ENCODE results near the gene IFNA10. TPM values are rescaled to one million over a fixed set of nuclear protein-coding genes. Genes with fewer than 3 reads are reported as not detected.
A peak's percentile ranks its signal among the peaks of the same experiment; 100 is the strongest.
"Not testable (repeated sequence)": the region's sequence is repeated elsewhere in the genome, so short reads cannot be mapped to it uniquely, and the experiment has no call there.

The IFNA10 gene
- total RNA-seq, 2 experiments from 2014 or later: not detected

DNA sequence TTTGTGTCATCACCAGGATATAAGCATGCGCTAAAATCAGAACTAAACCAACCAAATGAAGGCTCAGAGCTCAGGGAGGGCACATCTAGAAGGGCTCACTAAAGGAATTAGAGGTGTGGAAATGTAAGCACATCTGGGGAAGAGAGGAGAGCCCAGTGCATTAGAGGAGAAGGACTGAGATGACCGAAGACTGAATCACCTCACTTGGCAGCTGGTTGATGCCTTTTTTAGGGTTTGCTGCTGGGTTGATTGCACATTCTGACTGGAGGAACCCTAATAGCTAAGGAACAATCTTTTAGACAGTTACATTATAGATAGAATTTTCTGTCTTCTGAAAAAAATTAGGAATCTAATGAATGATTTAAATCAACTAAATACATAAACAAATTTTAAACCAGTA is 32.3 kb downstream of the IFNA10 start:
- DNase-seq: no peak
- no peaks in the 10 kb centered on the region for H3K27me3 Mint-ChIP-seq
- H3K9me3 Mint-ChIP-seq: no peaks in the 10 kb centered on the region
- no peaks in the 10 kb centered on the region for H3K4me1 Mint-ChIP-seq (ENCODE audit: low read depth)
- ChIA-PET POLR2A (no interaction called here), CTCF (interaction anchor here (1.3 to 1.7 kb wide), 2 partner anchors 8 to 21 kb away, joined by 5 to 6 read pairs; no protein-coding TSS in a partner anchor)
- H3K36me3 Mint-ChIP-seq: no peaks in the 10 kb centered on the region
- intact Hi-C loops (cut with micrococcal nuclease): no loop called here
- H3K4me3 Mint-ChIP-seq: no peak overlapping the region
- H3K27ac Mint-ChIP-seq: no peak overlapping the region

DNA sequence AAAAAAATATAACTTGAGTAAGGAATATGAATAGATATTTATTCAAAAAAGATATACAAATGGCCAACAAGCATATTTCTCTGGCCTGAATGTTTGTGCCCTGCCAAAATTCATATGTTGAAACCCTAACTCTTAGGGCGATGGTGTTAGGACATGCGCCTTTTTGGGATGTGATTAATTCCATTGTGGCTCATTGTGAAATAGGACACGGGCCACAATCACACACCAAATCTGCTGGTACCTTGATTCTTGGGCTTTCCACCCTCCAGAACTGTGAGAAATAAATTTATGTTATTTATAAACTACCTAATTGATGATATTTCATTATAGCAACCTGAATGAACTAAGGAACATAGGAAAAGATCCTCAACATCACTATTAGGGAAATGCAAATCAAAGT is 34.8 kb downstream of the IFNA10 start:
- intact Hi-C loops (cut with micrococcal nuclease): no loop called here
- Mint-ChIP-seq H3K9me3 (no peaks in the 10 kb centered on the region), H3K27ac (no peak overlapping the region), H3K4me3 (no peak overlapping the region), H3K27me3 (no peaks in the 10 kb centered on the region), H3K4me1 (ENCODE audit: low read depth) (no peaks in the 10 kb centered on the region), H3K36me3 (no peaks in the 10 kb centered on the region)
- CTCF ChIA-PET: no interaction called here
- DNase-seq: no peak
- POLR2A ChIA-PET: no interaction called here

DNA sequence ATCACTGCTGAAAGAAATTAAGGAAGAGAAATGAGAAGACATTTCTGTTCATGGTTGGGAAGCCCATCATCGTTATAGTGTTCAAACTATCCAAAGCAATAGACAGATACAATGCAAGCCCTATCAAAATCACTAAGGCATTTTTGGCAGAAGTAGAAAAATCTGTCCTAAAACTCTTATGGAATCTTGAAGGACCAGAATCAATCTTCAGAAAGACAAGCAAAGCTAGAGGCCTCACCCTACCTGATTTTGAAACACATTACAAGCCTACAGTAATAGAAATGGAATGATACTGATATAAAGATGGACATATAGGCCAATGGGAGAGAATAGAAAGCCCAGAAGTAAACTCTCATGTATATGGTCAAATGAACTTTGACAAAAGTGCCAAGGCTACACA is 35.6 kb downstream of the IFNA10 start:
- Mint-ChIP-seq H3K27ac (no peak overlapping the region), H3K4me1 (ENCODE audit: low read depth) (no peaks in the 10 kb centered on the region), H3K27me3 (peaks cover 1% of the 10 kb centered on the region), H3K4me3 (no peak overlapping the region), H3K9me3 (no peaks in the 10 kb centered on the region), H3K36me3 (no peaks in the 10 kb centered on the region)
- POLR2A ChIA-PET: no interaction called here
- intact Hi-C loops (cut with micrococcal nuclease): no loop called here
- DNase-seq: no peak
- CTCF ChIA-PET: no interaction called here

DNA sequence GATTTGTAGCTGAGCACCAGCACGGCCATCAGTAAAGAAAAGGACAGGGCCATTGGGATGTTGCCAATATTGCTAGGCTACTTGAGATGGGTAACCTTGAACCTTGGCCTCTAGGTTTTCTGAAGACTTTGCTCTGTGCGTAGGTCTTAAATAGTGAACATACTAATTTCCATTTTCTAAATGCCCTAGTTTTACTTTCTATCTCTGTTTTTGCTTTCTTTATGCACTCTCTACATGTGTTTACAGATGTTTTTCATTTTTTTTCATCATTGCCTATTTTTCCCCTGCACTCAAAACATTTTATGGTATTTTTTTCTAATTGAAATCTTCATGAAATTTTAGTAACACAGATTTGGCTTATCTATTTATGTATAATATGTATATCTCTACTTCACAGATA is 40.4 kb downstream of the IFNA10 start, which contains the start of gene IFNA21:
TSS of gene IFNA21 (minus strand) at position 101 of the 400 bp plus-strand sequence. CDS start at position 53, 48 bp downstream.
- DNase-seq; H3K4me1 Mint-ChIP-seq (ENCODE audit: low read depth); H3K27ac Mint-ChIP-seq; POLR2A ChIA-PET; intact Hi-C loops (cut with micrococcal nuclease); H3K36me3 Mint-ChIP-seq; H3K9me3 Mint-ChIP-seq; H3K27me3 Mint-ChIP-seq; H3K4me3 Mint-ChIP-seq: not testable (repeated sequence)
- CTCF ChIA-PET: interaction anchor here (0.6 kb wide), 1 partner anchor 17 kb away, joined by 3 read pairs; no protein-coding TSS in a partner anchor

DNA sequence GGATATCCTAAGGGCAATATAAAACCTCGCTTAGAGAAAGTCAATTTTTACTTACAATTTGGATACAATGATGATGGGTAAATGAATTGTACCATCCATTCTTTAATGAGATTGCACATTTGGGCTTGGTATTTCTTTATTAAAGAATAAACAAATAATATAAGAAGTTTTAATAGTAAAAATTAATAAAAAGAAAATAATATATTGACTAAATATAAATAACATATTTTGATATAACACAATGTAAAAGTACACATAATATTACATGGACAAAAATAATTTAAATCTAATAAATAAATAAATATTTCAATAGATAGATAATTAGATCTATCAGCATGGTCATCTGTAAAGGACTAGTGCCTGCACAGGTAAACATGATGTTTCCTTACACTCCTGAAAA is 41.4 kb downstream of the IFNA10 start:
- no peak overlapping the region for H3K27ac Mint-ChIP-seq
- no peak overlapping the region for H3K4me3 Mint-ChIP-seq
- POLR2A ChIA-PET: no interaction called here
- DNase-seq: no peak
- CTCF ChIA-PET: no interaction called here
- no peaks in the 10 kb centered on the region for H3K36me3 Mint-ChIP-seq
- H3K27me3 Mint-ChIP-seq: peaks cover 1% of the 10 kb centered on the region
- no peaks in the 10 kb centered on the region for H3K9me3 Mint-ChIP-seq
- intact Hi-C loops (cut with micrococcal nuclease): no loop called here
- peaks cover 13% of the 10 kb centered on the region for H3K4me1 Mint-ChIP-seq (ENCODE audit: low read depth)

DNA sequence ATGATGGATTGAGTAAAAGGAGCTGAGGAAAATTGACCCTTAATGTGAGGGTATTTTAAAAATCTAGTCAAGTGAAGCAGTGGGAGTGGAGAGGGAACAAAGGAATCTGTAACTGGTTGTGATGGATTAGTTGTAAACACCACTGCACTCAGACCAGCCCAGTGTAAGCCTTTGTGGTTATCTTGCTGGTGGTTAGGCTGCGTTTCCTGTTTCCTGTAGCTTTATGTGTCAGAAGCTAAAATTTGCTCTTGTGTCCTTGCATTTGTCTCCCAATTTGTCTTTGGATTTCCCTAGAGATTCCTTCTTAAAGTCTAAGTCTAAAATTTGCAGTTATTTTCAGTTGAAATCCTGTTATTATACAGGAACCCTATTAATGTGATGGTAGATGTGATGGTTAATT is 46.8 kb downstream of the IFNA10 start:
- peaks cover 25% of the 10 kb centered on the region for H3K4me1 Mint-ChIP-seq (ENCODE audit: low read depth)
- ChIA-PET CTCF (interaction anchor here (1.0 to 1.7 kb wide), 2 partner anchors 23 to 76 kb away, joined by 3 to 7 read pairs; no protein-coding TSS in a partner anchor), POLR2A (no interaction called here)
- intact Hi-C loops (cut with micrococcal nuclease): no loop called here
- peaks cover 8% of the 10 kb centered on the region for H3K9me3 Mint-ChIP-seq
- H3K27ac Mint-ChIP-seq: no peak overlapping the region
- no peaks in the 10 kb centered on the region for H3K27me3 Mint-ChIP-seq
- no peaks in the 10 kb centered on the region for H3K36me3 Mint-ChIP-seq
- no peak overlapping the region for H3K4me3 Mint-ChIP-seq
- peak; percentile 48 for DNase-seq

Other genes starting within 250 kb of the IFNA10 start
- 1 to 10 TPM; 1.9 to 2.4 TPM for gene HACD4, start 175.5 kb downstream of the IFNA10 start, total RNA-seq
- 1 to 10 TPM in 1 of 2 experiments, under 1 TPM in 1; 0.26 to 1.7 TPM for gene IFNB1, start 129.2 kb downstream of the IFNA10 start, total RNA-seq
- gene IFNW1, start 65.3 kb downstream of the IFNA10 start, total RNA-seq: not detected
- not detected for gene IFNA21, start 40.5 kb downstream of the IFNA10 start, total RNA-seq
- gene IFNA4, start 19.6 kb downstream of the IFNA10 start, total RNA-seq: not detected
- gene IFNA7, start 4.9 kb downstream of the IFNA10 start, total RNA-seq: not detected
- gene IFNA16, start 10.2 kb upstream of the IFNA10 start, total RNA-seq: not detected
- not detected for gene IFNA17, start 21.1 kb upstream of the IFNA10 start, total RNA-seq
- not detected for gene IFNA14, start 32.9 kb upstream of the IFNA10 start, total RNA-seq
- not detected for gene IFNA5, start 98.2 kb upstream of the IFNA10 start, total RNA-seq
- gene KLHL9, start 128.3 kb upstream of the IFNA10 start, total RNA-seq: 10 to 100 TPM; 15.9 to 16.0 TPM
- gene IFNA6, start 143.7 kb upstream of the IFNA10 start, total RNA-seq: not detected
- not detected for gene IFNA13, start 160.9 kb upstream of the IFNA10 start, total RNA-seq
- not detected for gene IFNA2, start 178.3 kb upstream of the IFNA10 start, total RNA-seq
- gene IFNA8, start 202.0 kb upstream of the IFNA10 start, total RNA-seq: not detected
- gene IFNA1, start 233.3 kb upstream of the IFNA10 start, total RNA-seq: not detected

Data from activated CD4-positive, alpha-beta memory T cell treated with anti-CD3 and anti-CD28 coated beads for 36 hours (primary cell).